K562 (cell line): ENCODE measurements around the gene HTR6. TPM values are rescaled to one million over a fixed set of nuclear protein-coding genes. Genes with fewer than 3 reads are reported as not detected.

ENCODE experiments used
- ATAC-seq: fragments of 200-7000 bp; cut with Tn5 transposase; 3 replicates; pipeline ENCODE4 v1.9.1; 2020; ENCODE audit warnings: moderate library complexity
- BruUV-seq: library from RNA; stranded (reverse); fragments of 400-500 nt; replicated peaks from 2 replicates; lab custom pipeline; 2021; lab: Mats Ljungman, UMichigan
- CTCF ChIA-PET: fragments of 300-600 bp; formaldehyde crosslinking; extraction: SDS; loops from one replicate; lab custom pipeline; 2021; ENCODE audit warnings: low intra/inter-chr PET ratio; lab: Yijun Ruan, JAX
- POLR2A ChIA-PET: fragments of 300-600, 350-650 bp; sonication (Branson Sonifier 250); formaldehyde crosslinking; extraction: SDS; loops from one replicate; lab custom pipeline; 2021; ENCODE audit warnings: antibody characterized with exemption, inconsistent platforms; lab: Yijun Ruan, JAX
- DNase-seq, 4 experiments: peaks; one replicate each; pipeline versions ENCODE4 v3.0.0 to v3.0.0-alpha.2; 2011 to 2018; ENCODE audit warnings: low spot score in 3 of 4, mixed read lengths in 3 of 4; ENCODE audit errors: extremely low read depth in 1 of 4
- FAIRE-seq: peaks from 2 replicates; lab custom pipeline; 2011; peaks lifted over from hg19 to GRCh38; lab: Jason Lieb, UNC
- H2AFZ ChIP-seq: 2 replicates; pipeline ENCODE4 v1.6.0; 2011; ENCODE audit warnings: low read depth, low read length, control low read depth, inconsistent platforms
- H3K27ac ChIP-seq: fragments of 200-600 bp; 3 replicates; pipeline ENCODE4 v1.8.0; 2011; ENCODE audit warnings: low read depth, mild to moderate bottlenecking, control low read depth, inconsistent platforms, low read length, moderate library complexity, mixed read lengths; ENCODE audit errors: extremely low read depth
- H3K27me3 ChIP-seq, 2 experiments: fragments of 300-600 bp in 1 of 2; 2 replicates in 1 of 2; 3 replicates in 1 of 2; pipeline versions ENCODE4 v1.6.0 to v1.8.0; 2011; ENCODE audit warnings: inconsistent platforms in 2 of 2, low read length in 2 of 2, mild to moderate bottlenecking in 1 of 2, mixed read lengths in 1 of 2, moderate library complexity in 1 of 2; ENCODE audit not compliant: control insufficient read depth in 2 of 2, insufficient read depth in 2 of 2
- H3K36me3 ChIP-seq: fragments of 300-600 bp; 3 replicates; pipeline ENCODE4 v1.8.0; 2011; ENCODE audit warnings: mild to moderate bottlenecking, low read length, inconsistent platforms; ENCODE audit not compliant: control insufficient read depth, insufficient read depth
- H3K4me1 ChIP-seq, 2 experiments: fragments of 200-600 bp in 1 of 2; replicated peaks in 1 of 2; 2 replicates in 1 of 2; 3 replicates in 1 of 2; pipeline versions ENCODE4 v1.5.1 to v1.8.0; 2011; ENCODE audit warnings: inconsistent platforms in 2 of 2, low read length in 2 of 2, mild to moderate bottlenecking in 1 of 2, mixed read lengths in 1 of 2, moderate library complexity in 1 of 2; ENCODE audit not compliant: control insufficient read depth in 2 of 2, insufficient read depth in 2 of 2
- H3K4me2 ChIP-seq: 2 replicates; pipeline ENCODE4 v1.6.1; 2011; ENCODE audit warnings: low read length, control low read depth, inconsistent platforms, mixed read lengths; ENCODE audit not compliant: insufficient read depth
- H3K4me3 ChIP-seq: fragments of 200-600 bp; sonication (generic), shearing (Covaris generic); 2 replicates; pipeline ENCODE4 v1.5.1; 2016; ENCODE audit warnings: control low read depth, inconsistent platforms
- H3K79me2 ChIP-seq: fragments of 200-600 bp; 3 replicates; pipeline ENCODE4 v1.8.0; 2011; ENCODE audit warnings: low read length, inconsistent platforms; ENCODE audit not compliant: control insufficient read depth, insufficient read depth
- H3K9ac ChIP-seq, 2 experiments: 2 replicates each; pipeline versions ENCODE4 v1.6.0 to v1.6.1; 2011; ENCODE audit warnings: low read depth in 2 of 2, low read length in 2 of 2, control low read depth in 1 of 2, inconsistent platforms in 1 of 2, mild to moderate bottlenecking in 1 of 2, mixed read lengths in 1 of 2; ENCODE audit not compliant: insufficient read depth in 1 of 2
- H3K9me1 ChIP-seq: one replicate; pipeline ENCODE4 v1.6.0; 2011; ENCODE audit warnings: inconsistent platforms, mild to moderate bottlenecking, low read length, moderate library complexity; ENCODE audit not compliant: control insufficient read depth, insufficient read depth
- H3K9me3 ChIP-seq: replicated peaks from 2 replicates; pipeline ENCODE4 v1.5.1; 2011; ENCODE audit warnings: low read depth, low read length, inconsistent platforms; ENCODE audit not compliant: control insufficient read depth, insufficient read depth
- H4K20me1 ChIP-seq: replicated peaks from 2 replicates; pipeline ENCODE4 v1.6.1; 2011; ENCODE audit warnings: low read length, inconsistent platforms, mixed read lengths; ENCODE audit not compliant: control insufficient read depth, insufficient read depth
- FOS ChIP-seq: IDR thresholded peaks from 3 replicates; pipeline ENCODE4 v1.6.1; 2011; ENCODE audit not compliant: insufficient read length; ENCODE audit errors: extremely low read depth
- JUN ChIP-seq, 2 experiments: sonication (generic) in 1 of 2; formaldehyde crosslinking in 1 of 2; IDR thresholded peaks; 2 replicates each; pipeline versions ENCODE4 v1.6.1 to v1.8.0; 2012 to 2022; ENCODE audit warnings: borderline replicate concordance in 2 of 2, mild to moderate bottlenecking in 2 of 2, improper control_type of control experiment in 1 of 2, low read depth in 1 of 2, low read length in 1 of 2, missing genetic modification reagents in 1 of 2
- KDM4B ChIP-seq, 2 experiments: fragments of 450-650 bp in 1 of 2; sonication (generic) in 1 of 2; IDR thresholded peaks; 2 replicates each; pipeline ENCODE4 v1.6.1; 2016 to 2017; ENCODE audit warnings: borderline replicate concordance in 2 of 2, antibody characterized with exemption in 1 of 2, low read depth in 1 of 2, mild to moderate bottlenecking in 1 of 2
- MBD2 ChIP-seq: sonication (generic); IDR thresholded peaks from 2 replicates; pipeline ENCODE4 v1.6.1; 2016; ENCODE audit warnings: low read depth, borderline replicate concordance
- PHTF2 ChIP-seq: fragments of 250-450 bp; sonication (Bioruptor Pico); IDR thresholded peaks from 2 replicates; pipeline ENCODE4 v1.5.0; 2021; ENCODE audit warnings: mild to moderate bottlenecking
- RUNX1 ChIP-seq: sonication (generic); IDR thresholded peaks from 2 replicates; pipeline ENCODE4 v1.6.1; 2016; ENCODE audit warnings: antibody characterized with exemption, low read depth
- WGBS: fragments of 100-300 bp; shearing (Covaris generic); methylation state at CpG from one replicate; pipeline ENCODE4 v1.1.6; 2016; ENCODE audit warnings: low coverage, mixed read lengths; ENCODE audit not compliant: insufficient coverage; ENCODE audit errors: missing lambda C conversion rate; 5-methylcytosine and 5-hydroxymethylcytosine counted together
- in situ Hi-C: fragments of 300-500 bp; cut with MboI; formaldehyde crosslinking; loops from 4 replicates; pipeline ENCODE4 v1.15.0; 2018; ENCODE audit warnings: inconsistent platforms, mixed read lengths
- intact Hi-C: fragments of 100-400 bp; cut with micrococcal nuclease; formaldehyde crosslinking; loops from 2 replicates; pipeline ENCODE4 v1.14.2; 2022
- polyA plus RNA-seq, 8 experiments: library from polyadenylated mRNA; depleted of rRNA in 4 of 8; stranded (reverse) in 5 of 8; unstranded in 3 of 8; fragments of >200 nt; fragmentation: Nextera tagmentation in 2 of 8; fragmentation: Illumina TruSeq in 1 of 8; extraction: Ambion mirVana in 2 of 8; extraction: Trizol in 1 of 8; gene quantifications; 2 replicates each; pipeline versions ENCODE4 v1.2.1 to v1.2.3, GENCODE V29; 2011 to 2014; ENCODE audit warnings: inconsistent platforms in 1 of 8, missing spikeins in 1 of 8
- total RNA-seq, 7 experiments: library from RNA; depleted of rRNA in 6 of 7; stranded (reverse); fragments of >200 nt in 6 of 7; fragmentation: Illumina TruSeq in 2 of 7; extraction: Trizol in 2 of 7; gene quantifications; 2 replicates each; pipeline versions ENCODE4 v1.2.1 to v1.2.3, GENCODE V29; 2011 to 2021; ENCODE audit warnings: low replicate concordance in 1 of 7
- TF ChIP-seq, protein P1 (sequence below): IDR thresholded peaks from 2 replicates; pipeline ENCODE4 v1.6.1; 2016; ENCODE audit warnings: missing genetic modification characterization, missing compliant biosample characterization

Gene HTR6
- total and polyA plus RNA-seq, 9 of the 15 experiments (the other 6 are each of a cell fraction or from before 2014, with no cell fraction given) = not detected

- DNase-seq (no peak), FAIRE-seq (no peak), ATAC-seq (no peak)
- ChIA-PET CTCF (no interaction called here), POLR2A (interaction anchor here (0.7 kb wide), 1 partner anchor 283 kb away, joined by 3 read pairs; no protein-coding TSS in a partner anchor)
- no peak for TF ChIP-seq PHTF2
- no peak for TF ChIP-seq JUN (IDR thresholded peaks at IDR 0.05; ENCODE audit: borderline replicate concordance, low read depth, low read length)
- no peak for TF ChIP-seq JUN (CRISPR knock-in tag; IDR thresholded peaks at IDR 0.05; ENCODE audit: borderline replicate concordance)
- no peak for TF ChIP-seq KDM4B (IDR thresholded peaks at IDR 0.05; ENCODE audit: borderline replicate concordance in 2 of 2, low read depth in 1 of 2)
- TF ChIP-seq FOS = no peak
- TF ChIP-seq MBD2 = no peak
- no peak for TF ChIP-seq RUNX1
- TF ChIP-seq, protein P1, sequence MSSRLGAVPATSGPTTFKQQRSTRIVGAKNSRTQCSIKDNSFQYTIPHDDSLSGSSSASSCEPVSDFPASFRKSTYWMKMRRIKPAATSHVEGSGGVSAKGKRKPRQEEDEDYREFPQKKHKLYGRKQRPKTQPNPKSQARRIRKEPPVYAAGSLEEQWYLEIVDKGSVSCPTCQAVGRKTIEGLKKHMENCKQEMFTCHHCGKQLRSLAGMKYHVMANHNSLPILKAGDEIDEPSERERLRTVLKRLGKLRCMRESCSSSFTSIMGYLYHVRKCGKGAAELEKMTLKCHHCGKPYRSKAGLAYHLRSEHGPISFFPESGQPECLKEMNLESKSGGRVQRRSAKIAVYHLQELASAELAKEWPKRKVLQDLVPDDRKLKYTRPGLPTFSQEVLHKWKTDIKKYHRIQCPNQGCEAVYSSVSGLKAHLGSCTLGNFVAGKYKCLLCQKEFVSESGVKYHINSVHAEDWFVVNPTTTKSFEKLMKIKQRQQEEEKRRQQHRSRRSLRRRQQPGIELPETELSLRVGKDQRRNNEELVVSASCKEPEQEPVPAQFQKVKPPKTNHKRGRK (tag) = no peak
- Histone ChIP-seq H3K4me2 (no peak overlapping the region), H3K9me1 (no peaks in the 10 kb centered on the region), H3K9me3 (no peaks in the 10 kb centered on the region), H2AFZ (no peak overlapping the region), H3K36me3 (no peaks in the 10 kb centered on the region), H3K4me3 (no peak overlapping the region), H4K20me1 (no peaks in the 10 kb centered on the region), H3K27ac (no peak overlapping the region), H3K4me1 (peaks cover 0 to 5% of the 10 kb centered on the region in 2 experiments; a peak in 4 of 5 replicates), H3K9ac (no peak overlapping the region), H3K27me3 (peaks cover 0 to 6% of the 10 kb centered on the region in 2 experiments; a peak in 2 of 5 replicates), H3K79me2 (no peaks in the 10 kb centered on the region)
- intact Hi-C loops (no loop called here), in situ Hi-C loops (no loop called here)
- BruUV-seq = no TSS peak
- WGBS = 30% methylated on average over 9 of the region's 10 CpGs
These were observed 27.1 kb upstream of the HTR6 start for GRCh38 chr1:19637606-19638005.
